ENCODE results near the gene RPTOR. TPM values are rescaled to one million over a fixed set of nuclear protein-coding genes. Genes with fewer than 3 reads are reported as not detected.

The RPTOR gene
- polyA plus RNA-seq, 1 of the 3 experiments (the other 2 are of a cell fraction): 14.9 TPM

DNA sequence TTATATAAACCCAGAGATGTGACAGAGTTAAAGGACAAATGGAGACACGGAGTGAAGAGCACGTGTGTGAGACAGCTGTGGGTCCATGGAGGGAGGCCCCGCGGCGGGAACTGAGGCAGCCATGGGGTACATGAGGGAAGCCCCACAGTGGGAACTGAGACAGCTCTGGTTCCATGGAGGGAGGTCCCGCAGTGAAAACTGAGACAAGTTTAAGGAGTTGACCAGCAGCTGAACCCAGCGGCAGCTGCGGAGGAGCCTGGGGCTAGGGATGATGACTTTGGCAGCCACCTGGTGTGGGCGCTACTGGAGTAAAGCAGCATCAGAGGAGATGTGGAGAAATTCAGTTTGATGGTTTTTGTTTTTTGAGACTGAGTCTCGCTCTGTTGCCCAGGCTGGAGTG is 185.1 kb downstream of the RPTOR start:
- H3K27ac ChIP-seq (ENCODE audit: low read depth in 2 of 2, low read length in 1 of 2): no peak overlapping the region
- no peaks in the 10 kb centered on the region for H3K9me3 ChIP-seq
- H2AFZ ChIP-seq (ENCODE audit: low read depth): no peak overlapping the region
- no peak overlapping the region for H3K4me2 ChIP-seq
- no peaks in the 10 kb centered on the region for H4K20me1 ChIP-seq (ENCODE audit: insufficient read depth)
- peaks cover 20 to 40% of the 10 kb centered on the region in 2 experiments for H3K4me1 ChIP-seq (ENCODE audit: control insufficient read depth in 1 of 2, insufficient read depth in 2 of 2, low read depth in 1 of 2, low read length in 1 of 2)
- DNase-seq: no peak
- H3K9me2 ChIP-seq: no peaks in the 10 kb centered on the region
- WGBS (ENCODE audit: low lambda C conversion rate): 94% methylated on average over 9 of the region's 10 CpGs
- no peaks in the 10 kb centered on the region for H3K27me3 ChIP-seq (ENCODE audit: insufficient read depth)
- peaks cover 0 to 4% of the 10 kb centered on the region in 2 experiments for H3K36me3 ChIP-seq (replicated peaks in 1 of 2; ENCODE audit: control insufficient read depth in 1 of 2, insufficient read depth in 2 of 2, low read length in 1 of 2)
- TF ChIP-seq EP300 (IDR thresholded peaks at IDR 0.05; ENCODE audit: borderline replicate concordance in 1 of 2, low read depth in 1 of 2, low read length in 1 of 2) (no peak), TCF12 (IDR thresholded peaks at IDR 0.05) (no peak), NFIC (IDR thresholded peaks at IDR 0.05; ENCODE audit: borderline replicate concordance) (no peak), RFX5 (IDR thresholded peaks at IDR 0.05; ENCODE audit: low read length) (no peak), GABPA (IDR thresholded peaks at IDR 0.05; ENCODE audit: low read depth) (no peak), MXI1 (IDR thresholded peaks at IDR 0.05; ENCODE audit: low read depth, low read length) (no peak), SIN3A (IDR thresholded peaks at IDR 0.05; ENCODE audit: borderline replicate concordance, low read depth, low read length) (no peak), JUND (IDR thresholded peaks at IDR 0.05) (no peak)
- TF ChIP-seq, protein P1, sequence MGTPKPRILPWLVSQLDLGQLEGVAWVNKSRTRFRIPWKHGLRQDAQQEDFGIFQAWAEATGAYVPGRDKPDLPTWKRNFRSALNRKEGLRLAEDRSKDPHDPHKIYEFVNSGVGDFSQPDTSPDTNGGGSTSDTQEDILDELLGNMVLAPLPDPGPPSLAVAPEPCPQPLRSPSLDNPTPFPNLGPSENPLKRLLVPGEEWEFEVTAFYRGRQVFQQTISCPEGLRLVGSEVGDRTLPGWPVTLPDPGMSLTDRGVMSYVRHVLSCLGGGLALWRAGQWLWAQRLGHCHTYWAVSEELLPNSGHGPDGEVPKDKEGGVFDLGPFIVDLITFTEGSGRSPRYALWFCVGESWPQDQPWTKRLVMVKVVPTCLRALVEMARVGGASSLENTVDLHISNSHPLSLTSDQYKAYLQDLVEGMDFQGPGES (IDR thresholded peaks at IDR 0.05; ENCODE audit: low read depth, low read length): no peak
- TF ChIP-seq, protein P2, sequence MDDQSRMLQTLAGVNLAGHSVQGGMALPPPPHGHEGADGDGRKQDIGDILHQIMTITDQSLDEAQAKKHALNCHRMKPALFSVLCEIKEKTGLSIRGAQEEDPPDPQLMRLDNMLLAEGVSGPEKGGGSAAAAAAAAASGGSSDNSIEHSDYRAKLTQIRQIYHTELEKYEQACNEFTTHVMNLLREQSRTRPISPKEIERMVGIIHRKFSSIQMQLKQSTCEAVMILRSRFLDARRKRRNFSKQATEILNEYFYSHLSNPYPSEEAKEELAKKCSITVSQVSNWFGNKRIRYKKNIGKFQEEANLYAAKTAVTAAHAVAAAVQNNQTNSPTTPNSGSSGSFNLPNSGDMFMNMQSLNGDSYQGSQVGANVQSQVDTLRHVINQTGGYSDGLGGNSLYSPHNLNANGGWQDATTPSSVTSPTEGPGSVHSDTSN (IDR thresholded peaks at IDR 0.05): no peak
- TF ChIP-seq, protein P3, sequence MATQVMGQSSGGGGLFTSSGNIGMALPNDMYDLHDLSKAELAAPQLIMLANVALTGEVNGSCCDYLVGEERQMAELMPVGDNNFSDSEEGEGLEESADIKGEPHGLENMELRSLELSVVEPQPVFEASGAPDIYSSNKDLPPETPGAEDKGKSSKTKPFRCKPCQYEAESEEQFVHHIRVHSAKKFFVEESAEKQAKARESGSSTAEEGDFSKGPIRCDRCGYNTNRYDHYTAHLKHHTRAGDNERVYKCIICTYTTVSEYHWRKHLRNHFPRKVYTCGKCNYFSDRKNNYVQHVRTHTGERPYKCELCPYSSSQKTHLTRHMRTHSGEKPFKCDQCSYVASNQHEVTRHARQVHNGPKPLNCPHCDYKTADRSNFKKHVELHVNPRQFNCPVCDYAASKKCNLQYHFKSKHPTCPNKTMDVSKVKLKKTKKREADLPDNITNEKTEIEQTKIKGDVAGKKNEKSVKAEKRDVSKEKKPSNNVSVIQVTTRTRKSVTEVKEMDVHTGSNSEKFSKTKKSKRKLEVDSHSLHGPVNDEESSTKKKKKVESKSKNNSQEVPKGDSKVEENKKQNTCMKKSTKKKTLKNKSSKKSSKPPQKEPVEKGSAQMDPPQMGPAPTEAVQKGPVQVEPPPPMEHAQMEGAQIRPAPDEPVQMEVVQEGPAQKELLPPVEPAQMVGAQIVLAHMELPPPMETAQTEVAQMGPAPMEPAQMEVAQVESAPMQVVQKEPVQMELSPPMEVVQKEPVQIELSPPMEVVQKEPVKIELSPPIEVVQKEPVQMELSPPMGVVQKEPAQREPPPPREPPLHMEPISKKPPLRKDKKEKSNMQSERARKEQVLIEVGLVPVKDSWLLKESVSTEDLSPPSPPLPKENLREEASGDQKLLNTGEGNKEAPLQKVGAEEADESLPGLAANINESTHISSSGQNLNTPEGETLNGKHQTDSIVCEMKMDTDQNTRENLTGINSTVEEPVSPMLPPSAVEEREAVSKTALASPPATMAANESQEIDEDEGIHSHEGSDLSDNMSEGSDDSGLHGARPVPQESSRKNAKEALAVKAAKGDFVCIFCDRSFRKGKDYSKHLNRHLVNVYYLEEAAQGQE (IDR thresholded peaks at IDR 0.05; ENCODE audit: low read depth, low read length): no peak
- H3K4me3 ChIP-seq (ENCODE audit: low read depth in 2 of 2, low read length in 1 of 2): no peak overlapping the region
- POLR2A ChIA-PET: no interaction called here
- H3F3A ChIP-seq (replicated peaks; ENCODE audit: insufficient read depth): peaks cover 12% of the 10 kb centered on the region
- H3K9ac ChIP-seq: no peak overlapping the region
- peaks cover 16% of the 10 kb centered on the region for H3K79me2 ChIP-seq (ENCODE audit: insufficient read depth)
- CTCF ChIA-PET: interaction anchor here (0.9 to 1.2 kb wide), 2 partner anchors 10 to 25 kb away, joined by 3 read pairs; no protein-coding TSS in a partner anchor

DNA sequence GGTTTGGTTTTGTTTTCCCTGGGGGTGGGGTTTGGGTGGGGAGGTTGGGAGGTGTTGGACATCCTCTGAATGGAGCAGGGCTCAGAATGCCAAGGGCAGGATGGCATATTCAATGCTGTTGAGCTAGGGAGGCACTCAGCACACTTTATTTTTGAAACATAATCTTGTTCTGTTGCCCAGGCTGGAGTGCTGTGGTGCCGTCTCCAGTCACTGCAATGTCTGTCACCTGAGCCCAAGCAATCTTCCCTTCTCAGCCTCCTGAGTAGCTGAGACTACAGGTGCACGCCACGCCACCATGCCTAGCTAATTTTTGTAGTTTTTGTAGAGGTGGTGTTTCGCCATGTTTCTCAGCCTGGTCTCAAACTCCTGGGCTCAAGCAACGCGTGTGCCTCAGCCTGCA is 186.1 kb downstream of the RPTOR start:
- Histone ChIP-seq H3K4me1 (ENCODE audit: control insufficient read depth in 1 of 2, insufficient read depth in 2 of 2, low read depth in 1 of 2, low read length in 1 of 2) (peaks cover 11 to 30% of the 10 kb centered on the region in 2 experiments), H3K9ac (no peak overlapping the region), H3K4me2 (no peak overlapping the region), H2AFZ (ENCODE audit: low read depth) (no peak overlapping the region), H3F3A (replicated peaks; ENCODE audit: insufficient read depth) (peaks cover 12% of the 10 kb centered on the region), H3K9me2 (no peaks in the 10 kb centered on the region), H3K27me3 (ENCODE audit: insufficient read depth) (no peaks in the 10 kb centered on the region), H3K36me3 (replicated peaks in 1 of 2; ENCODE audit: control insufficient read depth in 1 of 2, insufficient read depth in 2 of 2, low read length in 1 of 2) (peaks cover 0 to 6% of the 10 kb centered on the region in 2 experiments), H3K79me2 (ENCODE audit: insufficient read depth) (peaks cover 10% of the 10 kb centered on the region; the same call in 1 of the 2 replicates), H4K20me1 (ENCODE audit: insufficient read depth) (no peaks in the 10 kb centered on the region), H3K27ac (ENCODE audit: low read depth in 2 of 2, low read length in 1 of 2) (no peak overlapping the region), H3K9me3 (no peaks in the 10 kb centered on the region), H3K4me3 (ENCODE audit: low read depth in 2 of 2, low read length in 1 of 2) (no peak overlapping the region)
- TF ChIP-seq TCF12 (IDR thresholded peaks at IDR 0.05) (no peak), TAF1 (IDR thresholded peaks at IDR 0.05; ENCODE audit: borderline replicate concordance, low read depth, low read length) (no peak), GATA2 (CRISPR knock-in tag; IDR thresholded peaks at IDR 0.05) (no peak), YY1 (IDR thresholded peaks at IDR 0.05; ENCODE audit: low read depth) (no peak), CHD2 (IDR thresholded peaks at IDR 0.05; ENCODE audit: low read length, partially characterized antibody) (no peak), EZH2phosphoT487 (IDR thresholded peaks at IDR 0.05; ENCODE audit: borderline replicate concordance, low read depth) (no peak)
- TF ChIP-seq, protein P4, sequence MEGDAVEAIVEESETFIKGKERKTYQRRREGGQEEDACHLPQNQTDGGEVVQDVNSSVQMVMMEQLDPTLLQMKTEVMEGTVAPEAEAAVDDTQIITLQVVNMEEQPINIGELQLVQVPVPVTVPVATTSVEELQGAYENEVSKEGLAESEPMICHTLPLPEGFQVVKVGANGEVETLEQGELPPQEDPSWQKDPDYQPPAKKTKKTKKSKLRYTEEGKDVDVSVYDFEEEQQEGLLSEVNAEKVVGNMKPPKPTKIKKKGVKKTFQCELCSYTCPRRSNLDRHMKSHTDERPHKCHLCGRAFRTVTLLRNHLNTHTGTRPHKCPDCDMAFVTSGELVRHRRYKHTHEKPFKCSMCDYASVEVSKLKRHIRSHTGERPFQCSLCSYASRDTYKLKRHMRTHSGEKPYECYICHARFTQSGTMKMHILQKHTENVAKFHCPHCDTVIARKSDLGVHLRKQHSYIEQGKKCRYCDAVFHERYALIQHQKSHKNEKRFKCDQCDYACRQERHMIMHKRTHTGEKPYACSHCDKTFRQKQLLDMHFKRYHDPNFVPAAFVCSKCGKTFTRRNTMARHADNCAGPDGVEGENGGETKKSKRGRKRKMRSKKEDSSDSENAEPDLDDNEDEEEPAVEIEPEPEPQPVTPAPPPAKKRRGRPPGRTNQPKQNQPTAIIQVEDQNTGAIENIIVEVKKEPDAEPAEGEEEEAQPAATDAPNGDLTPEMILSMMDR (IDR thresholded peaks at IDR 0.05): no peak
- TF ChIP-seq, protein P5, sequence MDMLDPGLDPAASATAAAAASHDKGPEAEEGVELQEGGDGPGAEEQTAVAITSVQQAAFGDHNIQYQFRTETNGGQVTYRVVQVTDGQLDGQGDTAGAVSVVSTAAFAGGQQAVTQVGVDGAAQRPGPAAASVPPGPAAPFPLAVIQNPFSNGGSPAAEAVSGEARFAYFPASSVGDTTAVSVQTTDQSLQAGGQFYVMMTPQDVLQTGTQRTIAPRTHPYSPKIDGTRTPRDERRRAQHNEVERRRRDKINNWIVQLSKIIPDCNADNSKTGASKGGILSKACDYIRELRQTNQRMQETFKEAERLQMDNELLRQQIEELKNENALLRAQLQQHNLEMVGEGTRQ (IDR thresholded peaks at IDR 0.05; ENCODE audit: borderline replicate concordance, low read depth, low read length): no peak
- 94% methylated on average over 6 of the region's 6 CpGs for WGBS (ENCODE audit: low lambda C conversion rate)
- CTCF ChIA-PET: interaction anchor here (1.2 to 1.3 kb wide), 2 partner anchors 9 to 11 kb away, joined by 3 read pairs; no protein-coding TSS in a partner anchor
- no peak for DNase-seq
- POLR2A ChIA-PET: no interaction called here
